ENCODE data around the gene TOMM6.

Gene TOMM6

GRCh38 chr6:41787219-41787917, at the start of gene TOMM6:
TOMM6 (plus strand) TSS chr6:41787694; CDS start chr6:41787698, 4 bp downstream.
- no peaks in the 10 kb centered on the region for H3K27me3 ChIP-seq (ENCODE audit: control insufficient read depth in 1 of 2, insufficient read depth in 2 of 2, low read length in 2 of 2)
- peaks cover 17% of the 10 kb centered on the region for H3K4me1 ChIP-seq (ENCODE audit: insufficient read depth, low read length)
- peak within 1 kb of the TSS; percentile 100 for H3K27ac ChIP-seq (ENCODE audit: low read depth, low read length)
- H3K9me3 ChIP-seq (ENCODE audit: low read length) = no peaks in the 10 kb centered on the region
- H3K36me3 ChIP-seq (ENCODE audit: insufficient read depth, low read length) = peaks cover 29% of the 10 kb centered on the region
- H3K9ac ChIP-seq (ENCODE audit: low read length) = peak within 1 kb of the TSS; percentile 98
- H3K4me3 ChIP-seq (ENCODE audit: low read depth in 1 of 2, low read length in 2 of 2) = peak within 1 kb of the TSS; percentile 88 to 98

GRCh38 chr6:41739041-41739440, 48.5 kb upstream of the TOMM6 start:
- Histone ChIP-seq H3K36me3 (ENCODE audit: insufficient read depth, low read length) (no peaks in the 10 kb centered on the region), H3K27me3 (ENCODE audit: control insufficient read depth in 1 of 2, insufficient read depth in 2 of 2, low read length in 2 of 2) (no peaks in the 10 kb centered on the region), H3K9ac (ENCODE audit: low read length) (no peak overlapping the region), H3K27ac (ENCODE audit: low read depth, low read length) (no peak overlapping the region), H3K9me3 (ENCODE audit: low read length) (no peaks in the 10 kb centered on the region), H3K4me3 (ENCODE audit: low read depth in 1 of 2, low read length in 2 of 2) (no peak overlapping the region), H3K4me1 (ENCODE audit: insufficient read depth, low read length) (peaks cover 6% of the 10 kb centered on the region)

- H3K9ac ChIP-seq (ENCODE audit: low read length) = no peak overlapping the region
- no peak overlapping the region for H3K27ac ChIP-seq (ENCODE audit: low read depth, low read length)
- no peak overlapping the region for H3K4me3 ChIP-seq (ENCODE audit: low read depth in 1 of 2, low read length in 2 of 2)
- H3K36me3 ChIP-seq (ENCODE audit: insufficient read depth, low read length) = no peaks in the 10 kb centered on the region
- H3K9me3 ChIP-seq (ENCODE audit: low read length) = no peaks in the 10 kb centered on the region
- H3K27me3 ChIP-seq (ENCODE audit: control insufficient read depth in 1 of 2, insufficient read depth in 2 of 2, low read length in 2 of 2) = no peaks in the 10 kb centered on the region
- peaks cover 6% of the 10 kb centered on the region for H3K4me1 ChIP-seq (ENCODE audit: insufficient read depth, low read length)
Measured at GRCh38 chr6:41740366-41741162, 46.9 kb upstream of the TOMM6 start.

- Histone ChIP-seq H3K27ac (ENCODE audit: low read depth, low read length) (no peak overlapping the region), H3K9ac (ENCODE audit: low read length) (no peak overlapping the region), H3K36me3 (ENCODE audit: insufficient read depth, low read length) (no peaks in the 10 kb centered on the region), H3K27me3 (ENCODE audit: control insufficient read depth in 1 of 2, insufficient read depth in 2 of 2, low read length in 2 of 2) (no peaks in the 10 kb centered on the region), H3K4me1 (ENCODE audit: insufficient read depth, low read length) (no peaks in the 10 kb centered on the region), H3K9me3 (ENCODE audit: low read length) (no peaks in the 10 kb centered on the region), H3K4me3 (ENCODE audit: low read depth in 1 of 2, low read length in 2 of 2) (no peak overlapping the region)
Measured at GRCh38 chr6:41741625-41742490, 45.6 kb upstream of the TOMM6 start.

- Histone ChIP-seq H3K4me3 (ENCODE audit: low read depth in 1 of 2, low read length in 2 of 2) (no peak overlapping the region), H3K27me3 (ENCODE audit: control insufficient read depth in 1 of 2, insufficient read depth in 2 of 2, low read length in 2 of 2) (no peaks in the 10 kb centered on the region), H3K36me3 (ENCODE audit: insufficient read depth, low read length) (no peaks in the 10 kb centered on the region), H3K27ac (ENCODE audit: low read depth, low read length) (no peak overlapping the region), H3K4me1 (ENCODE audit: insufficient read depth, low read length) (no peaks in the 10 kb centered on the region), H3K9ac (ENCODE audit: low read length) (no peak overlapping the region), H3K9me3 (ENCODE audit: low read length) (no peaks in the 10 kb centered on the region)
Measured at GRCh38 chr6:41743406-41744235, 43.9 kb upstream of the TOMM6 start.

- H3K27me3 ChIP-seq (ENCODE audit: control insufficient read depth in 1 of 2, insufficient read depth in 2 of 2, low read length in 2 of 2) = no peaks in the 10 kb centered on the region
- H3K9me3 ChIP-seq (ENCODE audit: low read length) = no peaks in the 10 kb centered on the region
- no peak overlapping the region for H3K9ac ChIP-seq (ENCODE audit: low read length)
Measured at GRCh38 chr6:41744236-41744787, 43.2 kb upstream of the TOMM6 start.

GRCh38 chr6:41746107-41746506, 41.4 kb upstream of the TOMM6 start:
- H3K9ac ChIP-seq (ENCODE audit: low read length) = no peak overlapping the region

More at GRCh38 chr6:41744236-41744787, 43.2 kb upstream of the TOMM6 start:
- Histone ChIP-seq H3K27ac (ENCODE audit: low read depth, low read length) (no peak overlapping the region), H3K36me3 (ENCODE audit: insufficient read depth, low read length) (no peaks in the 10 kb centered on the region), H3K4me3 (ENCODE audit: low read depth in 1 of 2, low read length in 2 of 2) (no peak overlapping the region), H3K4me1 (ENCODE audit: insufficient read depth, low read length) (no peaks in the 10 kb centered on the region)

GRCh38 chr6:41747256-41748101, 40.0 kb upstream of the TOMM6 start, which contains the start of gene PGC:
PGC (minus strand) TSS chr6:41747397; CDS start chr6:41747334, 63 bp downstream.
- Histone ChIP-seq H3K4me3 (ENCODE audit: low read depth in 1 of 2, low read length in 2 of 2) (no peak within 1 kb of the TSS), H3K27ac (ENCODE audit: low read depth, low read length) (no peak within 1 kb of the TSS), H3K9me3 (ENCODE audit: low read length) (no peaks in the 10 kb centered on the region)

More at GRCh38 chr6:41746107-41746506, 41.4 kb upstream of the TOMM6 start:
- no peaks in the 10 kb centered on the region for H3K4me1 ChIP-seq (ENCODE audit: insufficient read depth, low read length)
- no peaks in the 10 kb centered on the region for H3K9me3 ChIP-seq (ENCODE audit: low read length)
- no peak overlapping the region for H3K27ac ChIP-seq (ENCODE audit: low read depth, low read length)
- no peaks in the 10 kb centered on the region for H3K27me3 ChIP-seq (ENCODE audit: control insufficient read depth in 1 of 2, insufficient read depth in 2 of 2, low read length in 2 of 2)
- no peak overlapping the region for H3K4me3 ChIP-seq (ENCODE audit: low read depth in 1 of 2, low read length in 2 of 2)
- H3K36me3 ChIP-seq (ENCODE audit: insufficient read depth, low read length) = no peaks in the 10 kb centered on the region

GRCh38 chr6:41748102-41748477, 39.4 kb upstream of the TOMM6 start:
- Histone ChIP-seq H3K36me3 (ENCODE audit: insufficient read depth, low read length) (no peaks in the 10 kb centered on the region), H3K4me3 (ENCODE audit: low read depth in 1 of 2, low read length in 2 of 2) (no peak overlapping the region), H3K27ac (ENCODE audit: low read depth, low read length) (no peak overlapping the region), H3K9ac (ENCODE audit: low read length) (no peak overlapping the region), H3K27me3 (ENCODE audit: control insufficient read depth in 1 of 2, insufficient read depth in 2 of 2, low read length in 2 of 2) (no peaks in the 10 kb centered on the region), H3K9me3 (ENCODE audit: low read length) (no peaks in the 10 kb centered on the region), H3K4me1 (ENCODE audit: insufficient read depth, low read length) (no peaks in the 10 kb centered on the region)

More at GRCh38 chr6:41747256-41748101, 40.0 kb upstream of the TOMM6 start, which contains the start of gene PGC:
- Histone ChIP-seq H3K4me1 (ENCODE audit: insufficient read depth, low read length) (no peaks in the 10 kb centered on the region), H3K27me3 (ENCODE audit: control insufficient read depth in 1 of 2, insufficient read depth in 2 of 2, low read length in 2 of 2) (no peaks in the 10 kb centered on the region), H3K9ac (ENCODE audit: low read length) (no peak within 1 kb of the TSS), H3K36me3 (ENCODE audit: insufficient read depth, low read length) (no peaks in the 10 kb centered on the region)

GRCh38 chr6:41748542-41748941, 39.0 kb upstream of the TOMM6 start:
- H3K27me3 ChIP-seq (ENCODE audit: control insufficient read depth in 1 of 2, insufficient read depth in 2 of 2, low read length in 2 of 2) = no peaks in the 10 kb centered on the region
- H3K9me3 ChIP-seq (ENCODE audit: low read length) = no peaks in the 10 kb centered on the region
- H3K4me3 ChIP-seq (ENCODE audit: low read depth in 1 of 2, low read length in 2 of 2) = no peak overlapping the region
- H3K9ac ChIP-seq (ENCODE audit: low read length) = no peak overlapping the region
- no peaks in the 10 kb centered on the region for H3K4me1 ChIP-seq (ENCODE audit: insufficient read depth, low read length)
- H3K36me3 ChIP-seq (ENCODE audit: insufficient read depth, low read length) = no peaks in the 10 kb centered on the region
- no peak overlapping the region for H3K27ac ChIP-seq (ENCODE audit: low read depth, low read length)

Data from muscle layer of colon (tissue), 2 donors.